Esophagus mucosa (tissue), 1 donor: ENCODE measurements around the gene RPS15. TPM values are rescaled to one million over a fixed set of nuclear protein-coding genes. Genes with fewer than 3 reads are reported as not detected.

Experiments used
- ATAC-seq: fragments of 200-7000 bp; cut with Tn5 transposase; one replicate; pipeline ENCODE4 v1.9.1; 2020
- total RNA-seq: library from RNA; stranded (reverse); gene quantifications from one replicate; pipeline ENCODE4 v1.2.4, GENCODE V29; 2023
- donor health status: DM: yes; HTN: yes; CAD: no.

The RPS15 gene
- total RNA-seq, 1 donor from 2014 or later, result 1,167 TPM

GRCh38 chr19:1487576-1488281 lies 49.5 kb downstream of the RPS15 start:
- ATAC-seq, result no peak

GRCh38 chr19:1488282-1488601 lies 50.0 kb downstream of the RPS15 start:
- ATAC-seq, result no peak

- ATAC-seq, result no peak
Observed at GRCh38 chr19:1489463-1490310, 51.5 kb downstream of the RPS15 start.

Other genes with a start within 250 kb of the RPS15 start
- 35.0 TPM for gene STK11, start 232.6 kb upstream of the RPS15 start, total RNA-seq
- 2.0 TPM for gene CBARP, start 200.4 kb upstream of the RPS15 start, total RNA-seq
- 251 TPM for gene ATP5F1D, start 196.6 kb upstream of the RPS15 start, total RNA-seq
- gene MIDN, start 189.8 kb upstream of the RPS15 start, total RNA-seq, result 99.3 TPM
- gene CIRBP, start 169.1 kb upstream of the RPS15 start, total RNA-seq, result 172 TPM
- gene FAM174C, start 162.9 kb upstream of the RPS15 start, total RNA-seq, result 41.2 TPM
- 0.40 TPM for gene EFNA2, start 152.5 kb upstream of the RPS15 start, total RNA-seq
- 120 TPM for gene NDUFS7, start 54.5 kb upstream of the RPS15 start, total RNA-seq
- 19.2 TPM for gene GAMT, start 36.9 kb upstream of the RPS15 start, total RNA-seq
- 91.6 TPM for gene DAZAP1, start 30.8 kb upstream of the RPS15 start, total RNA-seq
- 0.48 TPM for gene APC2, start 11.7 kb downstream of the RPS15 start, total RNA-seq
- gene C19orf25, start 40.8 kb downstream of the RPS15 start, total RNA-seq, result 19.2 TPM
- 1.2 TPM for gene PCSK4, start 52.0 kb downstream of the RPS15 start, total RNA-seq
- 8.5 TPM for gene REEP6, start 52.8 kb downstream of the RPS15 start, total RNA-seq
- gene ADAMTSL5, start 74.6 kb downstream of the RPS15 start, total RNA-seq, result 6.7 TPM
- gene PLK5, start 85.7 kb downstream of the RPS15 start, total RNA-seq, result not detected
- 17.8 TPM for gene MEX3D, start 129.9 kb downstream of the RPS15 start, total RNA-seq
- 44.2 TPM for gene MBD3, start 154.5 kb downstream of the RPS15 start, total RNA-seq
- gene UQCR11, start 167.1 kb downstream of the RPS15 start, total RNA-seq, result 225 TPM
- gene TCF3, start 214.2 kb downstream of the RPS15 start, total RNA-seq, result 39.5 TPM